Measurements from ENCODE around the gene LRMDA. TPM values are rescaled to one million over a fixed set of nuclear protein-coding genes. Genes with fewer than 3 reads are reported as not detected.

The LRMDA gene
- total and polyA plus RNA-seq, 2 of the 8 experiments (the other 6 are each of a cell fraction or from before 2014, with no cell fraction given), result 0.86 to 2.8 TPM

GRCh38 chr10:76487582-76487981, 1056.2 kb downstream of the LRMDA start:
- no peaks in the 10 kb centered on the region for H3K23me2 ChIP-seq (ENCODE audit: low read depth, low read length)
- H3K4ac ChIP-seq (replicated peaks; ENCODE audit: insufficient read length, low read depth, low read length), result no peak overlapping the region
- 89% methylated on average over 1 of the region's 1 CpG; no CpG with 5 or more reads in 1 of the 2 experiments for WGBS, 2 experiments (ENCODE audit: extremely low coverage in 1 of 2, insufficient coverage in 1 of 2, insufficient read length in 1 of 2, insufficient replicate concordance in 2 of 2, low coverage in 1 of 2, low lambda C conversion rate in 2 of 2, missing lambda C conversion rate in 1 of 2)
- H2BK5ac ChIP-seq (ENCODE audit: low read depth, low read length), result no peak overlapping the region
- H2BK12ac ChIP-seq (ENCODE audit: low read depth, low read length), result no peak overlapping the region
- no peak overlapping the region for H2AK5ac ChIP-seq (ENCODE audit: low read depth, low read length)
- no peak overlapping the region for H3K9ac ChIP-seq (replicated peaks in 1 of 4; ENCODE audit: extremely low read depth in 1 of 4, low read depth in 3 of 4, low read length in 3 of 4)
- H2BK20ac ChIP-seq (ENCODE audit: low read length), result no peak overlapping the region
- H2BK15ac ChIP-seq (ENCODE audit: low read length), result no peak overlapping the region
- no peak overlapping the region for H3K4me2 ChIP-seq (ENCODE audit: insufficient read depth in 1 of 2, low read depth in 2 of 2, low read length in 2 of 2)
- H3K36me3 ChIP-seq (ENCODE audit: control insufficient read depth in 2 of 4, insufficient read depth in 4 of 4, low read length in 3 of 4), result no peaks in the 10 kb centered on the region
- H3K79me1 ChIP-seq (ENCODE audit: low read depth, low read length), result no peaks in the 10 kb centered on the region
- DNase-seq (ENCODE audit: low read depth in 1 of 2, low spot score in 2 of 2), result no peak
- H2BK120ac ChIP-seq (replicated peaks; ENCODE audit: low read depth, low read length), result no peak overlapping the region
- no peaks in the 10 kb centered on the region for H4K20me1 ChIP-seq (replicated peaks in 1 of 2; ENCODE audit: control insufficient read depth in 1 of 2, insufficient read depth in 2 of 2, low read length in 2 of 2)
- no peaks in the 10 kb centered on the region for H3K27me3 ChIP-seq (replicated peaks in 1 of 4; ENCODE audit: control insufficient read depth in 3 of 4, extremely low read depth in 1 of 4, insufficient read depth in 3 of 4, low read length in 3 of 4)
- no peak overlapping the region for H4K91ac ChIP-seq (replicated peaks; ENCODE audit: insufficient read length, low read length)
- no peak overlapping the region for H4K5ac ChIP-seq (ENCODE audit: insufficient read length, low read depth, low read length)
- no peak overlapping the region for H3K4me3 ChIP-seq (ENCODE audit: extremely low read depth in 1 of 4, insufficient read depth in 2 of 4, low read depth in 3 of 4, low read length in 4 of 4)
- H3K23ac ChIP-seq (ENCODE audit: insufficient read length), result no peak overlapping the region
- H4K8ac ChIP-seq (ENCODE audit: extremely low read depth, insufficient read depth, low read length), result no peak overlapping the region
- ChIA-PET POLR2A (ENCODE audit: partially characterized antibody) (no interaction called here), CTCF (ENCODE audit: partially characterized antibody) (no interaction called here)
- TF ChIP-seq CEBPB (IDR thresholded peaks at IDR 0.05; ENCODE audit: low read depth, low read length), result 0 out of 2 replicates have a peak, but pooled peaks have one; percentile 24
- TF ChIP-seq MAFK (IDR thresholded peaks at IDR 0.05; ENCODE audit: low read depth, low read length), result no peak
- H3K14ac ChIP-seq (ENCODE audit: insufficient read length), result no peak overlapping the region
- H3K9me3 ChIP-seq (ENCODE audit: insufficient read depth in 2 of 2, low read depth in 1 of 2, low read length in 1 of 2), result peaks cover 0 to 6% of the 10 kb centered on the region in 2 experiments; a peak in 1 of 4 replicates
- no peak overlapping the region for H3K27ac ChIP-seq (ENCODE audit: low read depth, low read length)
- no peak overlapping the region for H3K18ac ChIP-seq (ENCODE audit: extremely low read depth, low read length)
- no peaks in the 10 kb centered on the region for H3K4me1 ChIP-seq (replicated peaks in 1 of 4; ENCODE audit: control insufficient read depth in 3 of 4, insufficient read depth in 4 of 4, low read length in 3 of 4)
- no peak overlapping the region for H3K56ac ChIP-seq (replicated peaks; ENCODE audit: insufficient read length, low read depth, low read length)
- H2AFZ ChIP-seq (ENCODE audit: low read length), result no peak overlapping the region
- no peak for FAIRE-seq
- H3K79me2 ChIP-seq (ENCODE audit: control insufficient read depth in 1 of 2, insufficient read depth in 2 of 2, low read length in 2 of 2), result no peaks in the 10 kb centered on the region
